CD4-positive, alpha-beta T cell treated with Interleukin-17A for 4 hours (primary cell): ENCODE data around the gene CNTNAP2.

ENCODE experiments used
- DNase-seq: peaks from one replicate; pipeline ENCODE4 v3.0.0-alpha.2; 2020; ENCODE audit warnings: mixed read lengths

Gene CNTNAP2

GRCh38 chr7:147909431-147910148, 1793.0 kb downstream of the CNTNAP2 start:
- DNase-seq, result no peak

GRCh38 chr7:147911201-147911601, 1794.6 kb downstream of the CNTNAP2 start:
- DNase-seq, result no peak

DNA sequence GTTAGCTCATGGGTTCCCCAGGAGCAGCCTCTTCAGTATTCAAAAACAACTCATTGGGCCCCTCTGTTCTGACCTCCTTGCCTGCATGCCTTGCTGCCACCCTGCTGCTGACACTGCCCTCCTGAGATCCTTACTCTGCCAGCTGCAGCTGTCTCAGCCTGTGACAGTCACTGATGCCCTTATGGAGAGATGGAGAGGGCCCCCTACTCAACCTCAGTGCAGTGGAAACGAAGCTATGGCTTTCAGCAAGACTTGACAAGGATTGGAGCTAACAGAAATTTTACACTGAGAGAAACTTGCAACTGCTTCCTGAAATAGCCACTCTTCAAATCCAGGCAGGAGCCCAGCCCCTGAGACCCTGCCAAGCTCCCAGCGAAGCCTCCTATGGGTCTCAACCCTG, 1795.7 kb downstream of the CNTNAP2 start:
- DNase-seq, result no peak

DNA sequence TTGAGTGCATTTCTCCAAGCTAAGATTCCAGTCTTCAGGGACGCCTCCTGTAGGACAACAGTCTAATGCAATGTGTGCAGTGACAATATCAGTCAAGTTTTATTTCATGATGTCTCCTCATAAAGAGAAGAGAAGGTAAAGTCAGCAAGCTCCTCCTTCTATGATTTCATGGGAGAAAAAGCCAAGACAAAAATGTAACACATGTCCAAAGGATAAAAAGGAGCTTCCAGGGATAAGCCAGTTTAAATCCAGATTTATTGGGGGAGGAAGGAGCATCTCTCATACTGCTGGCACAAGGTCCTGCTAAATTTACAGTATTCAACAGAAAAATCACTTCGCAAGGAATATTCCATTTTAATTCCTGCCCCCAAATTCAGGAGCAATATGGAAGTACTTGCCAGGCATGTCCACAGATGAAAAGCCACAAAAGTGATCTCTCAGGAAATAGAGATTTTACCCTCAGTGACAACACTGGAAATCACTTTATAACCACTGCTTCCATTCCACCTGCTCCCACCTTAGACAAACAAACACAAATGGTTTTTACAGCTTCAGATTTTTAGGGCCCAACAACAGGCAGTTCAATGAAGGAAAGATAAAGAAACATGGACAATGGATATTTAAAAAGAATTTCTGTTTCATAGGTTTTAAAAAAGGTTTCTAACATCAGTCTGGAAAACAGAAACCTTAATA, 1796.5 kb downstream of the CNTNAP2 start:
- no peak for DNase-seq

DNA sequence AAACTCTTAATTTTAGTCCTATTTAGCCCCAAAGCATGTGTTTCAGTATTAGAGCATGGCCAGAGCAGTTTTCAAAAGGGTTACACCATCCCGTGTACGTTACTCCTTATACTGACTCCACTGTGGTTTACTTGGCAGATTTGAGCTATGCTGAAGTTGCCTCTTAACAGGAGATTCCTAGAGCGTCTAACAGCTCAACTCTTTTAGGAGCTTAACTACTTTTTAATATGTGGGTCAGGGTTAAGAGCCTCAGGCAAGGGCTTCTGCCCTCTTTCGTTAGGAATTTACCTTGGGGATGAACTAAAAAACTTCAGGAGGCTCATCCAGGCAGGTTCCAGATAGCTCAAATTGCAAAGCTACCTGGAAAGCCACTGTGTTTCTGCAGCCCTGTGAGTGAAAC, 1799.2 kb downstream of the CNTNAP2 start:
- no peak for DNase-seq

DNA sequence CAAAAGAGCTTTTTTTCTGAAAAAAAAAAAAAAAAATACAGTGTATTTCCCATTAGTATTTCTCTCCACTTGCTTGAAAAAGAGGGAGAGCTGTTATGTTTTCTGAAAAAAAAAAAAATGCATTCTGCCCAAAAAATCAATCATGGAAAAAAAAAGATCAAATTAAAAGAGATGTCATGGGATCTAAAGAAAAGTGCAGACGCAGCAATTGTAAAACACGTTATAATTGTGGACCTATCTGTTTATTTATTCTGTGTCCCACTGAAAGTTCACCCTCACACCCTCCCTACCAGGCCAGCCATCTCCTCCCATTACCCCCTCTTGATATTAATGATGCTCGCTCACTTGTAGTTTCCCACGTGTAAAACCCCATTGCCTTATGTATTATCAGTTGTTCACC, 1800.0 kb downstream of the CNTNAP2 start:
- DNase-seq, result no peak

DNA sequence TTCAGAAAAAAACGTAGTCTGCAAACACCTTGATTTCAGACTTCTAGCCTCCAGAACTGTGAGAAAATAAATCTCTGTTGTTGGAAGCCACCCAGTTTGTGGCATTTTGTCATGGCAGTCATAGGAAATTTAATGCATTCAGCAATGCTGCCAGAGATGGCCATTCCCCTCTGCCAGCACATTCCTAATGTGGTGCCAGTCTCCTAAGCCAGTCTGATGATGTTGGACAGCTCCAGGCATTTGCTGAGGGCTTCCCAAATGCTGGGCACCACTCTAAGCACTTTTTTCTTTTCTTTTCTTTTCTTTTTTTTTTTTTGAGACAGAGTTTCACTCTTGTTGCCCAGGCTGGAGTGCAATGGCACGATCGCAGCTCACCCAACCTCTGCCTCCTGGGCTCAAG, 1807.2 kb downstream of the CNTNAP2 start:
- DNase-seq, result no peak

DNA sequence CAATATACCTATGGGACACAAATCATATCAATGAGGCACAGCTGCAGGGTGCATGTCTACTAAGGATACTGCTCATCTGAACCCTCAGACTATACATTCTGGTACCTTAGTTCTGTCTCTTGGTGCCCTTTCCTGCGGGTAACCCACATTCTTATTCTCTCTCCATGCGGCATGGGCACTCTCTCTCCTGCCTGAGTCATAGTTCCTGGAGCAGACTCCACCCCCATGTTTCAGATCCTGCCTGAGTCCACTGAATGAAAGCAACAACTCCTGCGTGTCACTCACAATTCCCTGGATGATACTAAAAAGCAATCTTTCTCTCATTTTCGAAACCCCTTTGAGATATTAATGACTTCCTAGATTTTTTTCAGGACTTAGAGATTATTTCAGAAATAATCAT, 1820.8 kb downstream of the CNTNAP2 start:
- no peak for DNase-seq

DNA sequence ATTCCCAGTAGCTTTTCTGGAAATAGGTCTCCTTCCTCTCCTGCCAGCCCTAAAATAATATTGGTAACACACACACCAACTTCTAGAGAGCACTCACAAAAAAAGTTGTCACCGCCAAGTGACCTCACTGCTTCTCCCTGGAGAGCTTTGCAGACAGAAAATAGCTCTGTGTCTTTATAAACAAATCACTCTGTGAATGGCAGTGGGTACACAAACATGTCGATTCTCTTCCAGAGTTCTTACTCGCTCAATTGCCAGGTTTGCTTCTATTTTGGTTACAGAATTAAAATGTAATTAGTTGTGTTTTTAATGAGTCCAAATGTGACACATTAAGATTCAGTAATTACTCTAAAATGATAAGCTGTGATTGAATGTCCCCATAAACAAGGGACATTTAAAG, 1824.8 kb downstream of the CNTNAP2 start:
- DNase-seq, result no peak

DNA sequence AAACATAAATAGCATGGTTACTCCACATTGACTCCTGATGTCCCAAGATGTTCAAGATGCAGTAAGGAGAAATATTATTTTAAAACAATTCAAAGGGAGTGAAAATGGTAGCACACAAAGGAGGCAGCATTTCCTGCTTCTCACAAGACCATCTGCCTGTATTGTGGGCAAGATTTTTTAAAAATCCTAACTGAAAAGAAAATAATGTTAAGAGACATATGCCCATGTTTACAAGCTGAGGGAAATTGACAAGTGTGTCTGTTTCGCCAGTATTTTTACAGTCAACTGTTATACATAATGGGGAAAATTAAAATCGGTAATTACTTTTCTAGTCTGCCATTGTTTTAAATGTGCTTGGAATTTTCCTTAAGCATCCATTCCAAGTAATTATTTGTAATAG, 1827.7 kb downstream of the CNTNAP2 start:
- no peak for DNase-seq

DNA sequence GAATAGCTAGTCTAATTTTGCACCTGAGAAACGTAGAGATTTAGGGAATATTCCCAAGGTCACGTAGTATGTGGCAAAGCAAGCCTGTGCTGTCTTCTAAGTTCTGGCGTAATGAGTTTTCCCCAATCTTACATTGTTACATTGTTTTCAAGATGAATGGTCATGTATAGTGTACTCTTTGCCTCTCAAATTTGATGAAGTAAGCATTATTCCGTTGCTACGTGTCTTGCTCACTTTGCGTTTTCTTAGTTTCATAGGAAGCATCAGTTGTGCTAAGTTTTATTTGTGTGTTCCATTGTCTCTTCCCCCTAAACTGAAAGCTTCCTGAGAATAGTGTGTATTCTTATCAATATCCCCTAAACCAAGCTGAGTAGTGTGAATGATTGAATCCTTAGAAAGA, 1836.3 kb downstream of the CNTNAP2 start:
- DNase-seq, result no peak

- DNase-seq, result no peak
Observed at GRCh38 chr7:147968046-147968610, 1851.5 kb downstream of the CNTNAP2 start.

DNA sequence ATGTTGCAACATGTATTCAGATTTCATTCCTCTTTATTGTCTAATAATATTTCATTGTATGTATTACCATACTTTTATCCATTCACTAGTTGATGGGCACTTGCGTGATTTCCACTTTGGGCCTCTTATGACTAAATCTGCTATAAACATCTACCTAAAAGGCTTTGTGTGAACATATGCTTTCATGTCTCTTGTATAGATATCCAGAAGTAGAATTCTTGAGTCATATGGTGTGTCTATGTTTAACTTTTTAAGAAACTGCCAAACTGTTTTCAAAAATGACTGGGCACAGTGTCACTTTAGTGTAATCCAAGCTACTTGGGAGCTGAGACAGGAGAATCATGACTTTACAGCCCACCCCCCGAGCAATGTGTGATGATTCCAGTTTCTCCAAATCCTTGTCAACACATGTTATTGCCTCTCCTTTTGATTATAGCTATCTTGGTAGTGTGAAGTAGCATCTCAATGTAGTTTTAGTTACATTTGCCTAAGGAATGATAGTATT, 1855.1 kb downstream of the CNTNAP2 start:
- DNase-seq, result no peak

GRCh38 chr7:147978201-147978600, 1861.6 kb downstream of the CNTNAP2 start:
- DNase-seq, result no peak

DNA sequence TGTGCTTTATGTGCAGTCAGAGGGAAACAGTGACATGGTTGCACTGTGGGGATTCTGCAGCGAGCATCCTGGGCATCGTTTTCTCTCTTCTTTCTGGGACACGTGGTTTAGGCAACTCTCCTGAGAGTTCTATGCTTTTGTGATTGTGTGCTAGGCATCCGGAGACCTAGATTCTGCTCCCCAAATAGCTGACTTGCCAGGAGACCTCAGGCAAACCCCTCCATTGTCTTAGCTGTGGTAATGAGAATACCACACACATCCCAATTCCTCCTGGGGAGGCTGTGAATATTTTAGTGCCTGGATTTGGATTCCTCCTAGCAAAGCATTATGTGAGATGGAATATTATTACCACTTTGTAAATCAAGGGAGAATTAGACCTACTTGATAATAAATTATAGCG, 1862.0 kb downstream of the CNTNAP2 start:
- no peak for DNase-seq

DNA sequence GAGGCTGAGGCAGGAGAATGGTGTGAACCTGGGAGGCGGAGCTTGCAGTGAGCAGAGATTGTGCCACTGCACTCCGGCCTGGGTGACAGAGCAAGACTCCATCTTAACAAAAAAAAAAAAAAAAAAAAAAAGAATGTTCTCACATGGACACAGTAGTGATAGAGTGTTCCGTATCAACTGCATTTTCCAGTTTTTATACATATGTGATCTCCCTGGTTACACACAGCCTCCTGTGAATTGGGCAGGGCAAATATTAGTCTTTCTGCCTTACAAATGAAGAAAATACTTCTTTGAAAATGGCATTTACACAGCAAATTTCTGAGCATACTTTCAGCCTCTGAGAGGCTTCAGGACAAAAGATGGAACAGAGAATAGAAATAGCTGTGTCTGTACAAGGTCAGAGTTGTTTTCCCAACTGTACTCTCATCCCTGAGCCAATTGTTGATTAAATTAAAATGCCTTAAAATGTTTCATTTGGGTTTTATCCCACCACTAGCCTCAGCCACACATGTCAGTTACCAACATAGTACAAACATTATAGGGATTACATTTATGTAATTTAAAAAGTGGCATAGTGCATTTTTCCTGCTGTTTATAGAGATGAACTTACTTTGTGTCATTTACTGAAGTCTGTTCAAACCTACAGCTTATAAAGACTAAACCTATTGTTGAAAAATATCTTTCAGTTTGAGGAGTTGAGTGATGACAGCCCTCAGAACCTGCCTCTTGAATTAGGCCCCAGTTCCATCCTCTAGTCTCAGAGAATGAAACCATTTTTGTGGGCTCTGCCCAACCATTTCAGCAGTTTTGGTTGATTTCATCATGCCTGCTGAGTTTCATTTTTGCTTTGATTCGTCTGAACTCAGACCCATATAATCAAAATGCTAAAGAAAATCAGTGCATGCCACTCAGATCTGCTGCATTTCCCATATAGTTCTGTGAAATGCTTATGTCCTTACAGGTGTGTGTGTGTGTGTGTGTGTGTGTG, 1864.5 kb downstream of the CNTNAP2 start:
- DNase-seq, result no peak

GRCh38 chr7:147982307-147982706, 1865.7 kb downstream of the CNTNAP2 start:
- DNase-seq, result no peak

DNA sequence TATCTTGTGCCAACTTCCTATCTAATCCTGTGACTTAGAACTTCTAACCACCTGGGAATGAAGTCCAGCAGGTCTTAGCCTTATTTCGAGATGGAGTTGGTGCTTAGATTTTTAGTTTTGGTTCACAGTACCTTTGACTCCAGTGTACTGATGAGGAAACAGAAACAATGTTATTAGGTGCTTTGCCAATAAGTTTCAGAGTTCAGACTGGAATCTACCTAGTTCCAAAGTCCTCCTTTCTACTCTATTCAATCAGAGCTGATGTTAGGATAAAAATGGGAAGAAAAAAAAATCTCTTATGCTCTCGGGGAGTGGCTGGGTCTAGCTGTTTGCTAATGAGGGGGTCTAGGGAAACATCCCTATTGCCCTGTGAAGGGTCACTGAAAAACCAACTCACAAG, 1867.7 kb downstream of the CNTNAP2 start:
- DNase-seq, result no peak

DNA sequence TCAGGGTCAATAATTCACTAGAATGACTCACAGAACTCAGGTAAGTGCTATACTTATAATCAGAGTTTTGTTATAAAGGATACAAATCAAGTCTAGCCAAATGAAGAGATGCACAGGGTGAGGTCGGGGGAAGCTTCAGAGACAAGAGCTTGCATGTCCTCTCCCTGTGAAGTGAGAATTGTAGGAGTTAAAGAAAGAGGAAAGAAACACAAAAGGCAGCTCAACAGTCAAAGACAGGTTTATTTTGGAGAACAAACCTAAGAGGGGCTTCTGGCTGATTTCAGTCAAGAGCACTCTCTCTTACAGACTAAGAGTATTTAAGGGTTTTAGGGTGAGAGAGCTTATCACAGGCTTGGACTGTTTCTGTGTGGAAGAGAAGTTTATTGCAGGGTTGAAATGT, 1873.5 kb downstream of the CNTNAP2 start:
- DNase-seq, result no peak

DNA sequence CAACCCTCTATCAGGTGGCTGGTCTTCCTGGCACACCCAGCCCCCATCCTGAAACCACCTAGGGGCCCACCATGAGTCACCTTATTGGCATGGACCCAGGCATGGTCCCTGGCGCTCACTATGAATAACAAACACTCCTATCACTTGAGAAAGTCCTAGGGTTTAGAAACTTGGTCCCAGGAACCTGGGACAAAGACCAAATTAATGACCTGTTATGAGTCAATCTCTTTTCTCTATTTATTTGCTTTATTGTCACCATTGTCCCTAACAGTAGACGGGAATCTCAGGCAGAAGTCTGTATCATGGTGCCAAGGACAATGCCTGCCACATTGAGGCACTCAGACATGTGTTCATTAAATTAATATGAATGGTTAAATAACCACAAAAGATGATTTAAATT, 1874.3 kb downstream of the CNTNAP2 start:
- DNase-seq, result no peak

GRCh38 chr7:147992698-147993097, 1876.1 kb downstream of the CNTNAP2 start:
- no peak for DNase-seq

- no peak for DNase-seq
Observed at GRCh38 chr7:147997636-147998035, 1881.0 kb downstream of the CNTNAP2 start.

GRCh38 chr7:147999962-148000361, 1883.4 kb downstream of the CNTNAP2 start:
- DNase-seq, result no peak
